Subcutaneous adipose tissue (tissue), 4 donors: ENCODE data around the gene PLXNB1. TPM values are rescaled to one million over a fixed set of nuclear protein-coding genes. Genes with fewer than 3 reads are reported as not detected.

Experiments
- total RNA-seq, 4 donors: library from RNA; depleted of rRNA; stranded (reverse); fragments of >200 nt; gene quantifications; one replicate each; pipeline ENCODE4 v1.1.0, GENCODE V29; 2016
- TF ChIP-seq, protein P1 (sequence below): fragments of 450-650 bp; IDR thresholded peaks from one replicate; pipeline ENCODE4 v1.5.1; 2016; ENCODE audit warnings: low read depth, mild to moderate bottlenecking, control low read depth, antibody characterized with exemption, moderate library complexity

The PLXNB1 gene
- total RNA-seq, 4 donors from 2014 or later: 33.8 to 74.0 (median 53.2) TPM

DNA sequence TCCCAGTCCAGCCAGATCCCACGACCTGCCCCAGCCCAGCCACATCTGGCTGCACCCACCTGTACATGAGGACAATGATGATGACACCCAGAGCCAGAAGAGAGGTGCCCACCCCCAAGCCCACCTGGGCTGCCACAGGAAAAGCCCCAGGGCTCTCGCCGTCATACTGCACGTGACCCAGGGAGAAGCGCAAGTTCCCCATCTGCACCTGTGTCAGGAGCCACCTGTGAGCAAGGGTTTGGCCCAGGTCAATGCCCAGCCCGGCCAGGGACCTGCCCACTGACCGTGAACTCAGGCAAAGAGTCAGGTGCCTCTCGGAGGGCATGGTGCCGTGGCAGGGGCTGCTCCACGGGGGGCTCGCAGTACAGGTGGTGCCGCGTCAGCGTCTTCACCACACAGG is 16.3 kb downstream of the PLXNB1 start:
- TF ChIP-seq, protein P1, sequence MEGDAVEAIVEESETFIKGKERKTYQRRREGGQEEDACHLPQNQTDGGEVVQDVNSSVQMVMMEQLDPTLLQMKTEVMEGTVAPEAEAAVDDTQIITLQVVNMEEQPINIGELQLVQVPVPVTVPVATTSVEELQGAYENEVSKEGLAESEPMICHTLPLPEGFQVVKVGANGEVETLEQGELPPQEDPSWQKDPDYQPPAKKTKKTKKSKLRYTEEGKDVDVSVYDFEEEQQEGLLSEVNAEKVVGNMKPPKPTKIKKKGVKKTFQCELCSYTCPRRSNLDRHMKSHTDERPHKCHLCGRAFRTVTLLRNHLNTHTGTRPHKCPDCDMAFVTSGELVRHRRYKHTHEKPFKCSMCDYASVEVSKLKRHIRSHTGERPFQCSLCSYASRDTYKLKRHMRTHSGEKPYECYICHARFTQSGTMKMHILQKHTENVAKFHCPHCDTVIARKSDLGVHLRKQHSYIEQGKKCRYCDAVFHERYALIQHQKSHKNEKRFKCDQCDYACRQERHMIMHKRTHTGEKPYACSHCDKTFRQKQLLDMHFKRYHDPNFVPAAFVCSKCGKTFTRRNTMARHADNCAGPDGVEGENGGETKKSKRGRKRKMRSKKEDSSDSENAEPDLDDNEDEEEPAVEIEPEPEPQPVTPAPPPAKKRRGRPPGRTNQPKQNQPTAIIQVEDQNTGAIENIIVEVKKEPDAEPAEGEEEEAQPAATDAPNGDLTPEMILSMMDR: no peak

DNA sequence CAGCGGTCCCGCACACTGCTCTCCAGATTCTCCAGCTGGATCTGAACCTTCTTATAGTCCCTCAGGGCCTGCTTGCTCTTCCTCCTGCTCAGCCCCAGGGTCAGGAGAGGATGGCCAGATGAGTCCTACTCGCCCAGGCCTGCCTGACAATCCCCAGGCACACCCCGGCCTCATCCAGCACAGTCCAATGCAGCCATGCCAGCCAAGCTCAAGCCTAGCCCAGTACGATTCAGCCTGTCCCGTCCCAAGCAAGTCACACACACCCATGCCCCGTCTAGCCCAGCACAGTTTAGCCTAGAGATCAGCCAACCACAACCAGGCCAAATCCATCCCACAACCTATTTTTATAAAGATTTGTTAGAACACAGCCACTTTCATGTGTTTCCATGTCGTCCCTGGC is 16.8 kb downstream of the PLXNB1 start:
- TF ChIP-seq, protein P1: no peak

DNA sequence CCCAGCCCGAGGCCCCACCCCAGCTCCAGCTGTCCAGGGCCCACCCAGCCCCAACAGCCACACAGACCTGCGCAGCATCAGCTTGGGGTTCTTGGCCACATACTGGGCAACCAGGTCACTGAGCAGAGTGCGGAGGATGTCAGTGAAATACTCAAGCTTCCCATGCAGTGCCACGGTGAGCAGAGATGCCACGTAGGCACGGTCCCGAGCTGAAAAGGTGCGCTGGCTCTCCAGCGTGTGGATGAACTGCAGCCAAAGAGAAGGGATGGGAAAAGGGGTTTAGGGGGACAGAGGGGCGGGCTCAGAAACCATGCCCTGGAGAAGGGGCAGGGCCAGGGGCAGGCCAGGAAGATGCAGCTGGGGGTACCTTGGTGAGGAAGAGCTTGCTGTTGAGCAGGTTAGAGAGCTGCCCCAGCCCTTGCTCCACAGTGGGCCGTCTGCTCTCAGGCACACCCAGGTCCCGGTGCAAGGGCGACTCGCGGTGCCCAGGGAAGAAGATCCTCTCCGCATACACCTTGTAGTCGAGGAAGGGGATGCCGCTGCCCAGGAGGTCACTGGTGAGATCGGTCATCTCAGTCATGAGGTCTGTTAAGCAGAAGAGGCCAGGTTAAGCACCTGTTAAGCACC is 17.4 kb downstream of the PLXNB1 start:
- TF ChIP-seq, protein P1: no peak

DNA sequence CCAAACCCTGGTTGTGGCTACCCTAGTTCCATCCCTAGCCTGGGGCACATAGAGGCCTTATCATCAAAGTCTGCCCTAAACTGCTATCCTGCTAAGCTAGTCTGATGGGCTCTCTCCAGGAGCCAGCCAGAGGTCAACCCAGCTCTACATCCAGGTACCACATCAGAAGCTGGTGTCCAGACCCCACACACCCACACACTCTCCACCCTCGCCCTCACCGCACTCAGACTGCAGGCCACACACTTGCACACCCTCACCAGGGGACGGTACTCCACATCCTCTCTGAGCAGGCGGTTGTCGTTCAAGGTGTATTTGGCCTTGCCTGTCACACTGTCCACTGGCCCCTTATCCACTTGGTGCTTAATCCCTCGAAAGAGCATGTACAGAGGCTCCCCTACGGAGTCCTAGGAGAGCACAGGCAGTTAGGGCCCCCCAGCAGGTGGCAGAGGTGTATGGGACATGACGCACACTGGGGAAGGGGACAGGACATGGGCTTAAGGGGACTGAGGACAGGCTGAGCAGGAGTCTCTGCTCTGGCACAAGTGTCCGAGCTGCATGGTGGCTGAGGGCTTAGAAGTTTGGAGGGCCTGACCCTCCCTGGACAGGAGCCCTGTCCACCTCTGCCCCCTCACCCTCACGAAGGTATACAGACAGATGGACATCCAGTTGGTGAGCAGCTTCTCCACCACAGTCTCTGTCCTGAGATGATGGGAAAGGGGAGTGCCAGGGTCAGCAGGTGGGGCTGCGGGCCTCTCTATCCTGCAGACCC is 18.1 kb downstream of the PLXNB1 start:
- TF ChIP-seq, protein P1: no peak

DNA sequence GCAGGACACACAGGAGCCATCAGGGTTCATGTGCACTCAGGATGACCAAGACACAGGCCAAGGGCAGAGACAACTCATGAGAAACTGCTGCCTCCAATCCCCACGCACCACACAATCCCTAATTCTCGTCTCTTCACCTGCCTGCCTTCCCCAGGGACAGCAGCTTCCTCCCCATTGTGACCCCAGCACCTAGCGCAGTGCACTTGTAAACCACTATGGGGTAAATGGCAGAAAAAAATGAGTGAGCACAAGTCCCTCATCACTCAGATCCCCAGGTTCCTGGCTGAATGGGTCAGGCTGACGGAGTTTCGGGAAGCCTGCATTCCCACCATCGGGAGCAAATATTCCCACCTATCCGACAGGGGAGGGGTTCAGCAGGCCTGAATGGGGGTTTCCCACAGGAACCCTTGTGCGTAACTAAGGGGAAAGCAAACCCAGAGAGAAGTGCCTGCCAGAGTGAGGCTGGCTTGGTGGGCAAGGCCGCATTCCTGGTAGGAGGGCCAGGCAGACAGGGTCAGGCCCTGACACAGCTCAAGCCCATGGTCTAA is 18.8 kb downstream of the PLXNB1 start:
- TF ChIP-seq, protein P1: no peak

- TF ChIP-seq, protein P1: no peak
Measured at GRCh38 chr3:48410205-48411040, 19.5 kb downstream of the PLXNB1 start.
